Smooth muscle cell of the coronary artery (primary cell): ENCODE results near the gene DGCR6L. TPM values are rescaled to one million over a fixed set of nuclear protein-coding genes. Genes with fewer than 3 reads are reported as not detected.

Experiments
- total RNA-seq: library from RNA; depleted of rRNA; stranded (reverse); fragments of >200 nt; gene quantifications from 2 replicates; pipeline ENCODE4 v1.2.3, GENCODE V29; 2014; ENCODE audit warnings: low replicate concordance

Gene DGCR6L
- 38.8 and 61.3 TPM in 2 replicates for total RNA-seq

DNA sequence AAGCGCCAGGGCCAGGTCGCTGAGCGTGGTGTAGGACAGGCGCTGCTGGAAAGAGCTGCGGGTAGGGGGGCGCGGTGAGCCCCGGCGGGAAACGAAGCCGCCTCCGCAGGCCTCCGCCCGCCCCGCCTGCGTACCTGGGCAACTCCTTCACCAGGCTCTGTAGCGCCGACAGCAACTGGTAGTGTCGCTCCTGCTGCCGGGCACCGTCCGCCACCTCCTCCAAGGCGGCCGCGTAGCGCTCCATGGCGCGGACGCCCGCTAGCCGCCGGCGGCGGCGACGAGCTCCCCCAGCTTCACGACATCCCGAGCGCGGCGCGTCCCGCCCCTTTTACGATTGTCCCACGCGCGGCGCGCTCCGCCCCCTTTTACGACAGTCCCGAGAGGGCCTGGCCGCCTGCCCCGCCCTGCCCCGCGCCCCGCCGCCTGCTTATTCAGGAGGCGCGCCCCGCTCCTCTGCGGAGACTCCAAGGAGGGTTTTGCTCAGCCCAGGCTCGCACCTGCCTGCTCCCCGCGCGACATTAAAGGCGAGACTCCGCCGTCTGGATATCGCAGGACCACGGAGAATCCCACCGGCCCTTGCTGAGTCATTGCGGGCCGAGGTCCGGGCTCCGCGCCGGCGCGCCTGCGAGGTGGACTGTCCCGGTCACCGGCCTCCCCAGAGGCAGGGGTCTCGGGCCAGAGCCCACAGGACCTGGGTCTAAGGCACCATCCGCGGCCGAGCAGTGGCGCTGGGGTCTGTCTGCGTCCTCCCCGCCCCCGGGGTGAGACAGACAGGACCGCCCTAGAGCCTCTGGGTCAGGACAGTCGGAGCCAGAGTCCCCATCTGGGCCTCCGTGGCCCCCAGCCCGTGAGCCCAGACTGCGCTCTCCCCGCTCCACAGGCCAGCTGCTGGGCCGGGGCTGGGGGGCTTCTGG, at the start of gene DGCR6L:
Gene DGCR6L (minus strand): TSS at position 316 of the 914 bp plus-strand sequence. CDS start 72 bp downstream, at position 244.

DNA sequence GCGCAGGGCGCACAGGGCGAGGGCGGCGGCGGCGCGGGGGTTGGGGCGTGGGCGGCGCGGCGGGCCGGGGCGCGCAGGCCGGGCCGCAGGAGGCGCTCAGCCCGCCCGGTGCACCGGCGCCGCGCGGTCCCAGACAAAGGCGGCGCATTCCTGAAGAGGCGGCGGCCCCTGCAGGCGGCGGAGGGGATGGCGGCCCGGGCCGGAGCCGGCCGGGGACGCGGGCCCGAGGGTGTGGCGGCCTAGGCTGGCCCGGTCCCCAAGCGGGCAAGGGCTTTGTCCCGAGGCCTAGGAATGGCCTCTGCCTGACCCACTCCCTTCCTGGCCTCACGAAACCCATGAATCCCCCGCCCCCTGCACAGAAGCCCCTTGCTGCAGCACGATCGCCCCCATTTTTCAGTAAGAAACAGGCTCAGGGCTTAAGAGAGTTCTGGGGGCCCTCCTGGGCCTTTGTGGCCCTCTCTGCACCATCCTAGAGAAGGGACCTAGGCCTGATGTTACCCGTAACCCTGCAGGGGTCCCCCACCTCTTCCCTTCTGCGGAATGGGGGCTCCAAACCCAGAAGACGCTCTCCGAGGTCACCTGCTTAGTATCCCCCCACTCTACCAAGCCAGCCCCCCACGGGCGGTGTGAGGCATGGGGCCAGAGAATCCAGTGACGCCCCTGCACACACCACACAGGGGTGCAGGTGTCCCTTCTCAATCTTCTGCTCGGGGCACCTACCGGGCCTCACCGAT, 51.4 kb downstream of the DGCR6L start, which contains the start of gene RTN4R:
Gene RTN4R (minus strand): TSS at position 40 of the 734 bp plus-strand sequence. CDS start 226 bp downstream, outside the sequence.

Other genes with a start within 250 kb of the DGCR6L start
- gene DGCR8, start 239.8 kb downstream of the DGCR6L start, total RNA-seq, result 28.3 and 29.3 TPM in 2 replicates
- 89.0 and 186 TPM in 2 replicates for gene RANBP1, start 204.0 kb downstream of the DGCR6L start, total RNA-seq
- gene TRMT2A, start 202.8 kb downstream of the DGCR6L start, total RNA-seq, result 45.0 and 45.9 TPM in 2 replicates
- gene ZDHHC8, start 188.3 kb downstream of the DGCR6L start, total RNA-seq, result 4.3 and 9.7 TPM in 2 replicates
- not detected in 2 replicates for gene CCDC188, start 169.0 kb downstream of the DGCR6L start, total RNA-seq
- 0.23 TPM in 1 of 2 replicates, not detected in the other for gene RTN4R, start 51.7 kb downstream of the DGCR6L start, total RNA-seq
- gene ZNF74, start 74.1 kb upstream of the DGCR6L start, total RNA-seq, result 7.7 and 10.7 TPM in 2 replicates
- 15.8 and 21.0 TPM in 2 replicates for gene SCARF2, start 117.8 kb upstream of the DGCR6L start, total RNA-seq
- 28.2 and 46.8 TPM in 2 replicates for gene KLHL22, start 175.7 kb upstream of the DGCR6L start, total RNA-seq
- gene MED15, start 187.6 kb upstream of the DGCR6L start, total RNA-seq, result 25.5 and 27.6 TPM in 2 replicates